Stimulated activated CD8-positive, alpha-beta memory T cell treated with anti-CD3 and anti-CD28 coated beads, Interleukin-7, amount 100 ng/mL, for 4 hours (primary cell): Measurements from ENCODE around the gene POC1B.

Source experiments
- DNase-seq, 2 donors: peaks; one replicate each; pipeline ENCODE4 v3.0.0-alpha.2; 2020; ENCODE audit warnings: low read depth in 2 of 2

Gene POC1B

GRCh38 chr12:89497005-89497404, 28.8 kb downstream of the POC1B start:
- DNase-seq = no peak

- peak; percentile 10 to 19 for DNase-seq
Observed at GRCh38 chr12:89494411-89495231, 31.2 kb downstream of the POC1B start.

- no peak for DNase-seq
Observed at GRCh38 chr12:89493670-89494302, 32.1 kb downstream of the POC1B start.

GRCh38 chr12:89492883-89493282, 33.0 kb downstream of the POC1B start:
- no peak for DNase-seq

- DNase-seq = no peak
Observed at GRCh38 chr12:89490922-89491321, 34.9 kb downstream of the POC1B start.

GRCh38 chr12:89486264-89486663, 39.6 kb downstream of the POC1B start:
- DNase-seq = no peak

GRCh38 chr12:89484470-89484869, 41.4 kb downstream of the POC1B start:
- DNase-seq = no peak

- DNase-seq = no peak
Observed at GRCh38 chr12:89481213-89481914, 44.5 kb downstream of the POC1B start.

- DNase-seq = no peak
Observed at GRCh38 chr12:89479982-89480381, 45.9 kb downstream of the POC1B start.

GRCh38 chr12:89477633-89478279, 48.1 kb downstream of the POC1B start:
- DNase-seq = no peak

GRCh38 chr12:89476904-89477595, 48.8 kb downstream of the POC1B start:
- DNase-seq = no peak

- DNase-seq = no peak
Observed at GRCh38 chr12:89476232-89476631, 49.6 kb downstream of the POC1B start.

GRCh38 chr12:89475203-89475990, 50.5 kb downstream of the POC1B start:
- no peak for DNase-seq

GRCh38 chr12:89474615-89475014, 51.2 kb downstream of the POC1B start:
- DNase-seq = no peak

GRCh38 chr12:89472508-89472907, 53.3 kb downstream of the POC1B start:
- no peak for DNase-seq

- DNase-seq = no peak
Observed at GRCh38 chr12:89470741-89471509, 54.9 kb downstream of the POC1B start.

- DNase-seq = peak in 1 of 2 donors; percentile 6
Observed at GRCh38 chr12:89469361-89469760, 56.5 kb downstream of the POC1B start.

- no peak for DNase-seq
Observed at GRCh38 chr12:89468648-89469326, 57.1 kb downstream of the POC1B start.

GRCh38 chr12:89468017-89468416, 57.8 kb downstream of the POC1B start:
- DNase-seq = no peak
